NK-92 (cell line): ENCODE data around the gene PEX5L.

Source experiments
- DNase-seq: peaks from one replicate; lab custom pipeline; 2025; ENCODE audit not compliant: unreplicated experiment; lab: John Stamatoyannopoulos, UW

Gene PEX5L

GRCh38 chr3:179852142-179852905, 184.4 kb downstream of the PEX5L start:
- DNase-seq = no peak

GRCh38 chr3:179848711-179849110, 188.0 kb downstream of the PEX5L start:
- DNase-seq = no peak

- no peak for DNase-seq
Observed at GRCh38 chr3:179842061-179842460, 194.7 kb downstream of the PEX5L start.

GRCh38 chr3:179840985-179841384, 195.8 kb downstream of the PEX5L start:
- no peak for DNase-seq

GRCh38 chr3:179837374-179837773, 199.4 kb downstream of the PEX5L start:
- no peak for DNase-seq

GRCh38 chr3:179833294-179833693, 203.4 kb downstream of the PEX5L start:
- DNase-seq = no peak

- no peak for DNase-seq
Observed at GRCh38 chr3:179832333-179832854, 204.3 kb downstream of the PEX5L start.

GRCh38 chr3:179829401-179829800, 207.3 kb downstream of the PEX5L start:
- DNase-seq = no peak

- DNase-seq = no peak
Observed at GRCh38 chr3:179828738-179829137, 208.0 kb downstream of the PEX5L start.

GRCh38 chr3:179826247-179826637, 210.5 kb downstream of the PEX5L start:
- no peak for DNase-seq

GRCh38 chr3:179825527-179826246, 211.1 kb downstream of the PEX5L start:
- DNase-seq = no peak

- no peak for DNase-seq
Observed at GRCh38 chr3:179822296-179822695, 214.4 kb downstream of the PEX5L start.

GRCh38 chr3:179819379-179819778, 217.4 kb downstream of the PEX5L start:
- DNase-seq = no peak

GRCh38 chr3:179812096-179812382, 224.7 kb downstream of the PEX5L start:
- no peak for DNase-seq

- no peak for DNase-seq
Observed at GRCh38 chr3:179811321-179812095, 225.2 kb downstream of the PEX5L start.

- no peak for DNase-seq
Observed at GRCh38 chr3:179809639-179810038, 227.1 kb downstream of the PEX5L start.

- DNase-seq = no peak
Observed at GRCh38 chr3:179807588-179807987, 229.1 kb downstream of the PEX5L start.

- no peak for DNase-seq
Observed at GRCh38 chr3:179806177-179806576, 230.6 kb downstream of the PEX5L start.

- no peak for DNase-seq
Observed at GRCh38 chr3:179801856-179802255, 234.9 kb downstream of the PEX5L start.

GRCh38 chr3:179801263-179801662, 235.5 kb downstream of the PEX5L start:
- DNase-seq = no peak

GRCh38 chr3:179797192-179797591, 239.5 kb downstream of the PEX5L start:
- DNase-seq = no peak

GRCh38 chr3:179796421-179796820, 240.3 kb downstream of the PEX5L start:
- no peak for DNase-seq
